HEK293T (cell line): ENCODE measurements around the gene SPECC1L.

Experiments used
- CTCF ChIA-PET: fragments of 350-600 bp; formaldehyde crosslinking; extraction: SDS; loops from one replicate; lab custom pipeline; 2021; ENCODE audit warnings: antibody characterized with exemption, inconsistent platforms; lab: Yijun Ruan, JAX
- POLR2A ChIA-PET: fragments of 350-600 bp; formaldehyde crosslinking; extraction: SDS; loops from one replicate; lab custom pipeline; 2020; ENCODE audit warnings: antibody characterized with exemption, inconsistent platforms; lab: Yijun Ruan, JAX
- DNase-seq: peaks from one replicate; pipeline ENCODE4 v3.0.0; 2012; ENCODE audit warnings: mixed read lengths; ENCODE audit errors: extremely low spot score
- ARNT ChIP-seq: fragments of 450-650 bp; IDR thresholded peaks from 2 replicates; pipeline ENCODE4 v1.6.1; 2017; ENCODE audit warnings: mild to moderate bottlenecking
- BHLHE40 ChIP-seq: fragments of 450-650 bp; IDR thresholded peaks from 2 replicates; pipeline ENCODE4 v1.6.1; 2016; ENCODE audit warnings: mild to moderate bottlenecking, moderate library complexity, borderline replicate concordance
- CTBP1 ChIP-seq: fragments of 450-650 bp; IDR thresholded peaks from 2 replicates; pipeline ENCODE4 v1.6.1; 2016; ENCODE audit warnings: borderline replicate concordance
- ELF4 ChIP-seq: fragments of 450-650 bp; IDR thresholded peaks from 2 replicates; pipeline ENCODE4 v1.6.1; 2017; ENCODE audit warnings: antibody characterized with exemption
- FOXA1 ChIP-seq: fragments of 450-650 bp; IDR thresholded peaks from 2 replicates; pipeline ENCODE4 v1.6.1; 2016; ENCODE audit warnings: mild to moderate bottlenecking
- FOXK2 ChIP-seq: fragments of 450-650 bp; IDR thresholded peaks from 2 replicates; pipeline ENCODE4 v1.6.1; 2016; ENCODE audit warnings: mild to moderate bottlenecking
- FOXM1 ChIP-seq: fragments of 450-650 bp; IDR thresholded peaks from 2 replicates; pipeline ENCODE4 v1.6.1; 2017; ENCODE audit warnings: mild to moderate bottlenecking, borderline replicate concordance
- HDGF ChIP-seq: fragments of 450-650 bp; IDR thresholded peaks from 2 replicates; pipeline ENCODE4 v1.6.1; 2017; ENCODE audit warnings: antibody characterized with exemption, borderline replicate concordance
- LEF1 ChIP-seq: fragments of 450-650 bp; IDR thresholded peaks from 2 replicates; pipeline ENCODE4 v1.6.1; 2017; ENCODE audit warnings: mild to moderate bottlenecking, borderline replicate concordance
- NFRKB ChIP-seq: fragments of 450-650 bp; IDR thresholded peaks from 2 replicates; pipeline ENCODE4 v1.6.1; 2016; ENCODE audit warnings: mild to moderate bottlenecking, moderate library complexity
- PKNOX1 ChIP-seq: fragments of 450-650 bp; IDR thresholded peaks from 2 replicates; pipeline ENCODE4 v1.6.1; 2016
- SP1 ChIP-seq: fragments of 450-650 bp; IDR thresholded peaks from 2 replicates; pipeline ENCODE4 v1.6.1; 2017
- SUZ12 ChIP-seq: fragments of 450-650 bp; IDR thresholded peaks from 2 replicates; pipeline ENCODE4 v1.6.1; 2016; ENCODE audit warnings: mild to moderate bottlenecking
- TARDBP ChIP-seq: fragments of 450-650 bp; IDR thresholded peaks from 2 replicates; pipeline ENCODE4 v1.6.1; 2016
- ZNF384 ChIP-seq: fragments of 450-650 bp; IDR thresholded peaks from 2 replicates; pipeline ENCODE4 v1.6.1; 2016

The SPECC1L gene

GRCh38 chr22:24398409-24398808 is 127.8 kb downstream of the SPECC1L start:
- POLR2A ChIA-PET, result interaction anchor here (1.0 kb wide), 1 partner anchor 11 kb away, joined by 3 read pairs; no protein-coding TSS in a partner anchor
- TF ChIP-seq FOXK2, result no peak
- no peak for TF ChIP-seq BHLHE40
- CTCF ChIA-PET, result no interaction called here
- no peak for DNase-seq

- POLR2A ChIA-PET, result no interaction called here
- no peak for DNase-seq
- CTCF ChIA-PET, result interaction anchor here (0.7 kb wide), 1 partner anchor 23 kb away, joined by 3 read pairs; no protein-coding TSS in a partner anchor
- TF ChIP-seq BHLHE40 (no peak), TARDBP (no peak), FOXK2 (no peak), SUZ12 (no peak), HDGF (no peak), CTBP1 (no peak), LEF1 (no peak), NFRKB (no peak), FOXM1 (no peak), SP1 (no peak)
Observed at GRCh38 chr22:24400034-24400725, 129.5 kb downstream of the SPECC1L start.

- ChIA-PET POLR2A (no interaction called here), CTCF (no interaction called here)
- DNase-seq, result no peak
- TF ChIP-seq TARDBP (no peak), ELF4 (no peak), ARNT (no peak), BHLHE40 (no peak), SP1 (no peak), FOXK2 (no peak)
Observed at GRCh38 chr22:24400726-24401596, 130.3 kb downstream of the SPECC1L start.

- no peak for DNase-seq
- ChIA-PET POLR2A (interaction anchor here (1.2 kb wide), 1 partner anchor 21 kb away, joined by 3 read pairs; no protein-coding TSS in a partner anchor), CTCF (interaction anchor here (1.5 kb wide), 1 partner anchor 20 kb away, joined by 5 read pairs; no protein-coding TSS in a partner anchor)
- TF ChIP-seq BHLHE40, result no peak
- TF ChIP-seq ZNF384, result no peak
- TF ChIP-seq CTBP1, result no peak
- no peak for TF ChIP-seq NFRKB
- no peak for TF ChIP-seq ARNT
- no peak for TF ChIP-seq LEF1
- no peak for TF ChIP-seq FOXA1
- TF ChIP-seq FOXM1, result no peak
Observed at GRCh38 chr22:24401931-24402367, 131.3 kb downstream of the SPECC1L start.

- POLR2A ChIA-PET, result interaction anchor here (1.0 to 1.2 kb wide), 2 partner anchors 9 to 20 kb away, joined by 3 read pairs; no protein-coding TSS in a partner anchor
Observed at GRCh38 chr22:24402460-24403192, 132.0 kb downstream of the SPECC1L start.

GRCh38 chr22:24403346-24403745 is 132.7 kb downstream of the SPECC1L start:
- ChIA-PET CTCF (interaction anchor here (1.5 kb wide), 1 partner anchor 18 kb away, joined by 5 read pairs; no protein-coding TSS in a partner anchor), POLR2A (interaction anchor here (1.0 to 1.2 kb wide), 2 partner anchors 10 to 19 kb away, joined by 3 read pairs; no protein-coding TSS in a partner anchor)
- DNase-seq, result no peak
- TF ChIP-seq FOXA1, result no peak
- TF ChIP-seq FOXM1, result no peak
- no peak for TF ChIP-seq ZNF384

More at GRCh38 chr22:24402460-24403192, 132.0 kb downstream of the SPECC1L start:
- DNase-seq, result no peak
- CTCF ChIA-PET, result interaction anchor here (0.7 to 1.5 kb wide), 2 partner anchors 19 to 21 kb away, joined by 5 read pairs; no protein-coding TSS in a partner anchor
- no peak for TF ChIP-seq BHLHE40
- peak; percentile 67 for TF ChIP-seq PKNOX1
- TF ChIP-seq TARDBP, result no peak

- no peak for TF ChIP-seq PKNOX1
- no peak for TF ChIP-seq FOXK2
- no peak for TF ChIP-seq TARDBP
- TF ChIP-seq ARNT, result no peak
- TF ChIP-seq HDGF, result no peak
- TF ChIP-seq BHLHE40, result no peak
- no peak for TF ChIP-seq ELF4
- no peak for TF ChIP-seq FOXA1
- TF ChIP-seq SP1, result no peak
- no peak for TF ChIP-seq LEF1
- no peak for TF ChIP-seq ZNF384
- no peak for TF ChIP-seq NFRKB
- ChIA-PET POLR2A (no interaction called here), CTCF (interaction anchor here (1.1 kb wide), 1 partner anchor 18 kb away, joined by 3 read pairs; no protein-coding TSS in a partner anchor)
- no peak for DNase-seq
Observed at GRCh38 chr22:24404561-24405275, 134.1 kb downstream of the SPECC1L start.
